Lower leg skin (tissue), 3 donors: ENCODE data around the gene SPRED2.

Source experiments
- CTCF ChIP-seq, 3 donors: fragments of 450-650 bp; IDR thresholded peaks; one replicate each; pipeline ENCODE4 v1.5.1; 2016; ENCODE audit warnings: antibody characterized with exemption in 3 of 3, mild to moderate bottlenecking in 3 of 3, moderate library complexity in 2 of 3
- POLR2A ChIP-seq, 2 donors: fragments of 450-650 bp; IDR thresholded peaks; one replicate each; pipeline ENCODE4 v1.6.1; 2016 to 2017; ENCODE audit warnings: antibody characterized with exemption in 2 of 2, mild to moderate bottlenecking in 1 of 2, moderate library complexity in 1 of 2

- TF ChIP-seq CTCF (IDR thresholded peaks at IDR 0.05): no peak
- no peak for TF ChIP-seq POLR2A (IDR thresholded peaks at IDR 0.05)
These were observed 17.3 kb downstream of the SPRED2 start for GRCh38 chr2:65415091-65415490.
